GM12878 (cell line): ENCODE measurements around the gene RASGRF1.

Source experiments
- CHD4 ChIP-seq: fragments of 200-600 bp; sonication (generic); IDR thresholded peaks from 2 replicates; pipeline ENCODE4 v1.6.1; 2016; ENCODE audit warnings: mild to moderate bottlenecking
- ETV6 ChIP-seq, 2 experiments: fragments of 450-650 bp in 1 of 2; IDR thresholded peaks in 1 of 2; conservative IDR thresholded peaks in 1 of 2; 2 replicates each; pipeline ENCODE4 v1.6.1; 2014; ENCODE audit warnings: antibody characterized with exemption in 1 of 2, borderline replicate concordance in 1 of 2, low read depth in 1 of 2, mild to moderate bottlenecking in 1 of 2, moderate library complexity in 1 of 2
- EZH2 ChIP-seq: IDR thresholded peaks from 2 replicates; pipeline ENCODE4 v1.6.1; 2012; ENCODE audit warnings: low read depth, mild to moderate bottlenecking, control low read depth, inconsistent platforms, low read length, borderline replicate concordance; ENCODE audit not compliant: control insufficient read depth
- HDAC2 ChIP-seq: fragments of 200-600 bp; sonication (generic); IDR thresholded peaks from 2 replicates; pipeline ENCODE4 v1.6.1; 2017
- NFYB ChIP-seq: IDR thresholded peaks from 2 replicates; pipeline ENCODE4 v1.6.1; 2011; ENCODE audit warnings: low read depth, mild to moderate bottlenecking, low read length, improper control_type of control experiment, moderate library complexity; ENCODE audit not compliant: insufficient read depth
- POLR2A ChIP-seq: IDR thresholded peaks from 2 replicates; pipeline ENCODE4 v1.6.1; 2011; ENCODE audit warnings: low read depth, mild to moderate bottlenecking, low read length
- RAD21 ChIP-seq: IDR thresholded peaks from 2 replicates; pipeline ENCODE4 v1.6.1; 2011; ENCODE audit warnings: mild to moderate bottlenecking, low read depth, low read length, moderate library complexity; ENCODE audit not compliant: insufficient read depth
- TAF1 ChIP-seq: IDR thresholded peaks from 2 replicates; pipeline ENCODE4 v1.6.1; 2011; ENCODE audit warnings: mild to moderate bottlenecking, low read depth, low read length, borderline replicate concordance
- ZSCAN29 ChIP-seq: fragments of 450-650 bp; IDR thresholded peaks from 2 replicates; pipeline ENCODE4 v1.6.1; 2017; ENCODE audit warnings: mild to moderate bottlenecking, moderate library complexity
- TF ChIP-seq, protein P1 (sequence below): fragments of 450-650 bp; IDR thresholded peaks from 2 replicates; pipeline ENCODE4 v1.6.1; 2017; ENCODE audit warnings: low read depth, mild to moderate bottlenecking, moderate library complexity
- TF ChIP-seq, protein P2 (sequence below), 3 experiments: IDR thresholded peaks in 2 of 3; conservative IDR thresholded peaks in 1 of 3; 2 replicates each; pipeline ENCODE4 v1.5.1; 2011; ENCODE audit warnings: low read depth in 3 of 3, low read length in 3 of 3, mild to moderate bottlenecking in 3 of 3, control low read depth in 2 of 3, moderate library complexity in 2 of 3, inconsistent platforms in 1 of 3, mixed read lengths in 1 of 3; ENCODE audit not compliant: control insufficient read depth in 2 of 3, insufficient read depth in 1 of 3; ENCODE audit errors: extremely low read depth in 1 of 3
- TF ChIP-seq, protein P3 (sequence below): IDR thresholded peaks from 2 replicates; pipeline ENCODE4 v1.6.1; 2012; ENCODE audit warnings: mild to moderate bottlenecking, low read depth, low read length
- TF ChIP-seq, protein P4 (sequence below): IDR thresholded peaks from 2 replicates; pipeline ENCODE4 v1.6.1; 2012; ENCODE audit warnings: low read depth, low read length, improper control_type of control experiment

DNA sequence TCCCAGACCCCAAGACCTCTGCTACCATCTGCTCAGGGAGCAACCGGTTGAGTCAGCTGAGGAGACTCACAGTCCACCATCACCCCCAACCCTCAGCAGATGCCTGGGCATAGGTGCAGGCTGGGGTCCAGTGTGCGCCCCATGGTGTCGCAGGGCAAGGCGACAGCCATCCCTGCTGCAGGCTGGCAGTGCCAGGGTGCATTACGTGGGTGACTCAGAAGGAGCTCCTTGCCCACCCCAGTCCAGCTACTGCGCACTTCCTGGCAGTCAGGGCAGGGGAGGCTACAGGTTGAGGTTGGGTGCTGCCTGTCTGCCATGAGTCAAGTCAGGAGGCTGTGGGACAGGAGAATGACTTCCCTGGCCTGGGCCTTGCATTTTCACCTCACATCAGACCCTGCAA lies 33.5 kb downstream of the RASGRF1 start:
- TF ChIP-seq, protein P1, sequence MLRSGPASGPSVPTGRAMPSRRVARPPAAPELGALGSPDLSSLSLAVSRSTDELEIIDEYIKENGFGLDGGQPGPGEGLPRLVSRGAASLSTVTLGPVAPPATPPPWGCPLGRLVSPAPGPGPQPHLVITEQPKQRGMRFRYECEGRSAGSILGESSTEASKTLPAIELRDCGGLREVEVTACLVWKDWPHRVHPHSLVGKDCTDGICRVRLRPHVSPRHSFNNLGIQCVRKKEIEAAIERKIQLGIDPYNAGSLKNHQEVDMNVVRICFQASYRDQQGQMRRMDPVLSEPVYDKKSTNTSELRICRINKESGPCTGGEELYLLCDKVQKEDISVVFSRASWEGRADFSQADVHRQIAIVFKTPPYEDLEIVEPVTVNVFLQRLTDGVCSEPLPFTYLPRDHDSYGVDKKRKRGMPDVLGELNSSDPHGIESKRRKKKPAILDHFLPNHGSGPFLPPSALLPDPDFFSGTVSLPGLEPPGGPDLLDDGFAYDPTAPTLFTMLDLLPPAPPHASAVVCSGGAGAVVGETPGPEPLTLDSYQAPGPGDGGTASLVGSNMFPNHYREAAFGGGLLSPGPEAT, result no peak
- TF ChIP-seq, protein P2, sequence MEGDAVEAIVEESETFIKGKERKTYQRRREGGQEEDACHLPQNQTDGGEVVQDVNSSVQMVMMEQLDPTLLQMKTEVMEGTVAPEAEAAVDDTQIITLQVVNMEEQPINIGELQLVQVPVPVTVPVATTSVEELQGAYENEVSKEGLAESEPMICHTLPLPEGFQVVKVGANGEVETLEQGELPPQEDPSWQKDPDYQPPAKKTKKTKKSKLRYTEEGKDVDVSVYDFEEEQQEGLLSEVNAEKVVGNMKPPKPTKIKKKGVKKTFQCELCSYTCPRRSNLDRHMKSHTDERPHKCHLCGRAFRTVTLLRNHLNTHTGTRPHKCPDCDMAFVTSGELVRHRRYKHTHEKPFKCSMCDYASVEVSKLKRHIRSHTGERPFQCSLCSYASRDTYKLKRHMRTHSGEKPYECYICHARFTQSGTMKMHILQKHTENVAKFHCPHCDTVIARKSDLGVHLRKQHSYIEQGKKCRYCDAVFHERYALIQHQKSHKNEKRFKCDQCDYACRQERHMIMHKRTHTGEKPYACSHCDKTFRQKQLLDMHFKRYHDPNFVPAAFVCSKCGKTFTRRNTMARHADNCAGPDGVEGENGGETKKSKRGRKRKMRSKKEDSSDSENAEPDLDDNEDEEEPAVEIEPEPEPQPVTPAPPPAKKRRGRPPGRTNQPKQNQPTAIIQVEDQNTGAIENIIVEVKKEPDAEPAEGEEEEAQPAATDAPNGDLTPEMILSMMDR (IDR thresholded peaks at IDR 0.05 in 2 of 3, conservative IDR thresholded peaks at IDR 0.05 in 1 of 3; ENCODE audit: control insufficient read depth in 2 of 3, extremely low read depth in 1 of 3, insufficient read depth in 1 of 3, low read depth in 3 of 3, low read length in 3 of 3), result no peak
- no peak for TF ChIP-seq ETV6 (conservative IDR thresholded peaks at IDR 0.05 in 1 of 2, IDR thresholded peaks at IDR 0.05 in 1 of 2; ENCODE audit: borderline replicate concordance in 1 of 2, low read depth in 1 of 2)
- TF ChIP-seq TAF1, result no peak
- TF ChIP-seq POLR2A, result no peak
- TF ChIP-seq, protein P3, sequence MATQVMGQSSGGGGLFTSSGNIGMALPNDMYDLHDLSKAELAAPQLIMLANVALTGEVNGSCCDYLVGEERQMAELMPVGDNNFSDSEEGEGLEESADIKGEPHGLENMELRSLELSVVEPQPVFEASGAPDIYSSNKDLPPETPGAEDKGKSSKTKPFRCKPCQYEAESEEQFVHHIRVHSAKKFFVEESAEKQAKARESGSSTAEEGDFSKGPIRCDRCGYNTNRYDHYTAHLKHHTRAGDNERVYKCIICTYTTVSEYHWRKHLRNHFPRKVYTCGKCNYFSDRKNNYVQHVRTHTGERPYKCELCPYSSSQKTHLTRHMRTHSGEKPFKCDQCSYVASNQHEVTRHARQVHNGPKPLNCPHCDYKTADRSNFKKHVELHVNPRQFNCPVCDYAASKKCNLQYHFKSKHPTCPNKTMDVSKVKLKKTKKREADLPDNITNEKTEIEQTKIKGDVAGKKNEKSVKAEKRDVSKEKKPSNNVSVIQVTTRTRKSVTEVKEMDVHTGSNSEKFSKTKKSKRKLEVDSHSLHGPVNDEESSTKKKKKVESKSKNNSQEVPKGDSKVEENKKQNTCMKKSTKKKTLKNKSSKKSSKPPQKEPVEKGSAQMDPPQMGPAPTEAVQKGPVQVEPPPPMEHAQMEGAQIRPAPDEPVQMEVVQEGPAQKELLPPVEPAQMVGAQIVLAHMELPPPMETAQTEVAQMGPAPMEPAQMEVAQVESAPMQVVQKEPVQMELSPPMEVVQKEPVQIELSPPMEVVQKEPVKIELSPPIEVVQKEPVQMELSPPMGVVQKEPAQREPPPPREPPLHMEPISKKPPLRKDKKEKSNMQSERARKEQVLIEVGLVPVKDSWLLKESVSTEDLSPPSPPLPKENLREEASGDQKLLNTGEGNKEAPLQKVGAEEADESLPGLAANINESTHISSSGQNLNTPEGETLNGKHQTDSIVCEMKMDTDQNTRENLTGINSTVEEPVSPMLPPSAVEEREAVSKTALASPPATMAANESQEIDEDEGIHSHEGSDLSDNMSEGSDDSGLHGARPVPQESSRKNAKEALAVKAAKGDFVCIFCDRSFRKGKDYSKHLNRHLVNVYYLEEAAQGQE, result no peak
- no peak for TF ChIP-seq CHD4
- no peak for TF ChIP-seq ZSCAN29
- TF ChIP-seq, protein P4, sequence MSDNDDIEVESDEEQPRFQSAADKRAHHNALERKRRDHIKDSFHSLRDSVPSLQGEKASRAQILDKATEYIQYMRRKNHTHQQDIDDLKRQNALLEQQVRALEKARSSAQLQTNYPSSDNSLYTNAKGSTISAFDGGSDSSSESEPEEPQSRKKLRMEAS, result no peak
- TF ChIP-seq NFYB, result no peak
- no peak for TF ChIP-seq RAD21
- no peak for TF ChIP-seq HDAC2
- TF ChIP-seq EZH2, result no peak
